Gastrocnemius medialis (tissue), 4 donors: ENCODE results near the gene OTOF.

Experiments used
- POLR2A ChIP-seq, 2 donors: fragments of 450-650 bp; IDR thresholded peaks; one replicate each; pipeline ENCODE4 v1.6.1; 2017; ENCODE audit warnings: antibody characterized with exemption in 2 of 2, mild to moderate bottlenecking in 2 of 2, moderate library complexity in 2 of 2
- TF ChIP-seq, protein P1 (sequence below), 5 experiments: fragments of 450-650 bp in 3 of 5; fragments of 200-600 bp in 2 of 5; sonication (generic) in 2 of 5; IDR thresholded peaks in 4 of 5; conservative IDR thresholded peaks in 1 of 5; 1 replicate in 4 of 5; 2 replicates in 1 of 5; pipeline ENCODE4 v1.5.1; 2016 to 2019; ENCODE audit warnings: antibody characterized with exemption in 5 of 5, mild to moderate bottlenecking in 3 of 5, moderate library complexity in 3 of 5

DNA sequence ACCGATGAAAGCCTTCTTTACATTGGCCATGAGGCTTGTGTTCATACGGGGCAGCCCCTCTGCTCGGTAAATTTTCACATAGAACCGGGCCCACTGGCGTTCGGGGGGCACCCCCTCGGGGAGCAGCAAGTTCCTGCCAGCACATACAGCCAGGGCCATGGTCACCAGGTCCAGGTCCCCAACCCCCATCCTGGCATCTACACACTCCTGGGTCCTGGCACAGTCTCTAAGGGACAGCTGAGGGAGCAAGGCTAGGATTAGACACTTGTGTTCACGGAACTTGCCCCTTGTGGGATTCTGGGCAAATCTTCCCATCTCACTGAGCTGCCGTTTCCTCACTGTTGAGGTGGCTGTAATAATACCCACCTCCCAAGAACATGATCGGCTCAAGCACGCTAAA lies 5.6 kb upstream of the OTOF start:
- TF ChIP-seq, protein P1, sequence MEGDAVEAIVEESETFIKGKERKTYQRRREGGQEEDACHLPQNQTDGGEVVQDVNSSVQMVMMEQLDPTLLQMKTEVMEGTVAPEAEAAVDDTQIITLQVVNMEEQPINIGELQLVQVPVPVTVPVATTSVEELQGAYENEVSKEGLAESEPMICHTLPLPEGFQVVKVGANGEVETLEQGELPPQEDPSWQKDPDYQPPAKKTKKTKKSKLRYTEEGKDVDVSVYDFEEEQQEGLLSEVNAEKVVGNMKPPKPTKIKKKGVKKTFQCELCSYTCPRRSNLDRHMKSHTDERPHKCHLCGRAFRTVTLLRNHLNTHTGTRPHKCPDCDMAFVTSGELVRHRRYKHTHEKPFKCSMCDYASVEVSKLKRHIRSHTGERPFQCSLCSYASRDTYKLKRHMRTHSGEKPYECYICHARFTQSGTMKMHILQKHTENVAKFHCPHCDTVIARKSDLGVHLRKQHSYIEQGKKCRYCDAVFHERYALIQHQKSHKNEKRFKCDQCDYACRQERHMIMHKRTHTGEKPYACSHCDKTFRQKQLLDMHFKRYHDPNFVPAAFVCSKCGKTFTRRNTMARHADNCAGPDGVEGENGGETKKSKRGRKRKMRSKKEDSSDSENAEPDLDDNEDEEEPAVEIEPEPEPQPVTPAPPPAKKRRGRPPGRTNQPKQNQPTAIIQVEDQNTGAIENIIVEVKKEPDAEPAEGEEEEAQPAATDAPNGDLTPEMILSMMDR (IDR thresholded peaks at IDR 0.05 in 4 of 5, conservative IDR thresholded peaks at IDR 0.05 in 1 of 5), result no peak
- no peak for TF ChIP-seq POLR2A (IDR thresholded peaks at IDR 0.05)
